A549 (cell line): ENCODE results near the gene CDC20.
"Not testable (repeated sequence)": the region's sequence is repeated elsewhere in the genome, so short reads cannot be mapped to it uniquely, and the experiment has no call there.

Source experiments
- BHLHE40 ChIP-seq: IDR thresholded peaks from 2 replicates; pipeline ENCODE4 v1.6.1; 2012; ENCODE audit warnings: low read depth, low read length, inconsistent platforms
- EP300 ChIP-seq, 2 experiments: fragments of >200 bp; sonication (Bioruptor Twin); formaldehyde crosslinking; IDR thresholded peaks; 2 replicates in 1 of 2; 3 replicates in 1 of 2; pipeline ENCODE4 v1.6.1; 2016 to 2017
- HOXB5 ChIP-seq: fragments of 250-450 bp; sonication (Bioruptor Pico); IDR thresholded peaks from 2 replicates; pipeline ENCODE4 v1.5.0; 2020; ENCODE audit warnings: mild to moderate bottlenecking, moderate library complexity
- KDM1A ChIP-seq: fragments of 200-600 bp; sonication (generic); IDR thresholded peaks from 2 replicates; pipeline ENCODE4 v1.6.1; 2016; ENCODE audit warnings: low read depth, mild to moderate bottlenecking
- POLR2A ChIP-seq: IDR thresholded peaks from 2 replicates; pipeline ENCODE4 v1.6.1; 2012; ENCODE audit warnings: mild to moderate bottlenecking, low read length
- RARB ChIP-seq: fragments of 250-450 bp; sonication (Bioruptor Pico); IDR thresholded peaks from 2 replicates; pipeline ENCODE4 v1.8.0; 2021; ENCODE audit warnings: mild to moderate bottlenecking, moderate library complexity
- TF ChIP-seq, protein P1 (sequence below): fragments of >200 bp; sonication (Bioruptor Twin); formaldehyde crosslinking; IDR thresholded peaks from 3 replicates; pipeline ENCODE4 v1.5.1; 2016
- TF ChIP-seq, protein P2 (sequence below): fragments of 200-600 bp; sonication (generic); IDR thresholded peaks from 2 replicates; pipeline ENCODE4 v1.6.1; 2016; ENCODE audit warnings: antibody characterized with exemption, mild to moderate bottlenecking, moderate library complexity

DNA sequence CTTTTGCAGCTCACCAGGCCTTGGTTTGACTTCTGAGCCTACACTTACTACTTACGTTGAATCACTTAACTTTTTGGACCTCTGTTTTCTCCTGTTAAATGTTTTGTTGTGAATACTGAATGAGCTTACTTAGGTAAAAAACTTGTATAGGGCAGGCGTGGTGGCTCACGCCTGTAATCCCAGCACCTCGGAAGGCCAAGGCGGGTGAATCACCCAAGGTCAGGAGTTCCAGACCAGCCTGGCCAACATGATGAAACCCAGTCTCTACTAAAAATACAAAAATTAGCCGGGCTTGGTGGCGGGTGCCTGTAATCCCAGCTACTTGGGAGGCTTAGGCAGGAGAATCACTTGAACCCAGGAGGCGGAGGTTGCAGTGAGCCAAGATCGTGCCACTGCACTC, 41.7 kb downstream of the CDC20 start:
- TF ChIP-seq, protein P1, sequence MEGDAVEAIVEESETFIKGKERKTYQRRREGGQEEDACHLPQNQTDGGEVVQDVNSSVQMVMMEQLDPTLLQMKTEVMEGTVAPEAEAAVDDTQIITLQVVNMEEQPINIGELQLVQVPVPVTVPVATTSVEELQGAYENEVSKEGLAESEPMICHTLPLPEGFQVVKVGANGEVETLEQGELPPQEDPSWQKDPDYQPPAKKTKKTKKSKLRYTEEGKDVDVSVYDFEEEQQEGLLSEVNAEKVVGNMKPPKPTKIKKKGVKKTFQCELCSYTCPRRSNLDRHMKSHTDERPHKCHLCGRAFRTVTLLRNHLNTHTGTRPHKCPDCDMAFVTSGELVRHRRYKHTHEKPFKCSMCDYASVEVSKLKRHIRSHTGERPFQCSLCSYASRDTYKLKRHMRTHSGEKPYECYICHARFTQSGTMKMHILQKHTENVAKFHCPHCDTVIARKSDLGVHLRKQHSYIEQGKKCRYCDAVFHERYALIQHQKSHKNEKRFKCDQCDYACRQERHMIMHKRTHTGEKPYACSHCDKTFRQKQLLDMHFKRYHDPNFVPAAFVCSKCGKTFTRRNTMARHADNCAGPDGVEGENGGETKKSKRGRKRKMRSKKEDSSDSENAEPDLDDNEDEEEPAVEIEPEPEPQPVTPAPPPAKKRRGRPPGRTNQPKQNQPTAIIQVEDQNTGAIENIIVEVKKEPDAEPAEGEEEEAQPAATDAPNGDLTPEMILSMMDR = not testable (repeated sequence)
- TF ChIP-seq POLR2A; KDM1A; HOXB5 (CRISPR knock-in tag); BHLHE40; RARB; EP300 (IDR thresholded peaks at IDR 0.05): not testable (repeated sequence)
- TF ChIP-seq, protein P2, sequence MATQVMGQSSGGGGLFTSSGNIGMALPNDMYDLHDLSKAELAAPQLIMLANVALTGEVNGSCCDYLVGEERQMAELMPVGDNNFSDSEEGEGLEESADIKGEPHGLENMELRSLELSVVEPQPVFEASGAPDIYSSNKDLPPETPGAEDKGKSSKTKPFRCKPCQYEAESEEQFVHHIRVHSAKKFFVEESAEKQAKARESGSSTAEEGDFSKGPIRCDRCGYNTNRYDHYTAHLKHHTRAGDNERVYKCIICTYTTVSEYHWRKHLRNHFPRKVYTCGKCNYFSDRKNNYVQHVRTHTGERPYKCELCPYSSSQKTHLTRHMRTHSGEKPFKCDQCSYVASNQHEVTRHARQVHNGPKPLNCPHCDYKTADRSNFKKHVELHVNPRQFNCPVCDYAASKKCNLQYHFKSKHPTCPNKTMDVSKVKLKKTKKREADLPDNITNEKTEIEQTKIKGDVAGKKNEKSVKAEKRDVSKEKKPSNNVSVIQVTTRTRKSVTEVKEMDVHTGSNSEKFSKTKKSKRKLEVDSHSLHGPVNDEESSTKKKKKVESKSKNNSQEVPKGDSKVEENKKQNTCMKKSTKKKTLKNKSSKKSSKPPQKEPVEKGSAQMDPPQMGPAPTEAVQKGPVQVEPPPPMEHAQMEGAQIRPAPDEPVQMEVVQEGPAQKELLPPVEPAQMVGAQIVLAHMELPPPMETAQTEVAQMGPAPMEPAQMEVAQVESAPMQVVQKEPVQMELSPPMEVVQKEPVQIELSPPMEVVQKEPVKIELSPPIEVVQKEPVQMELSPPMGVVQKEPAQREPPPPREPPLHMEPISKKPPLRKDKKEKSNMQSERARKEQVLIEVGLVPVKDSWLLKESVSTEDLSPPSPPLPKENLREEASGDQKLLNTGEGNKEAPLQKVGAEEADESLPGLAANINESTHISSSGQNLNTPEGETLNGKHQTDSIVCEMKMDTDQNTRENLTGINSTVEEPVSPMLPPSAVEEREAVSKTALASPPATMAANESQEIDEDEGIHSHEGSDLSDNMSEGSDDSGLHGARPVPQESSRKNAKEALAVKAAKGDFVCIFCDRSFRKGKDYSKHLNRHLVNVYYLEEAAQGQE = not testable (repeated sequence)
